Activated naive CD8-positive, alpha-beta T cell treated with anti-CD3 and anti-CD28 coated beads, Interleukin-2, amount 50 U/mL, for 16 hours (primary cell): ENCODE measurements around the gene RAD51AP2.

Experiments used
- DNase-seq: peaks from one replicate; pipeline ENCODE4 v3.0.0-alpha.2; 2020; ENCODE audit warnings: low read depth, low spot score

RAD51AP2 gene

GRCh38 chr2:17470855-17471641, 47.2 kb downstream of the RAD51AP2 start:
- no peak for DNase-seq

- DNase-seq: no peak
Measured at GRCh38 chr2:17461087-17461475, 57.2 kb downstream of the RAD51AP2 start.
